RPMI8226 (cell line): ENCODE measurements around the gene TSC22D1.

ENCODE experiments used
- DNase-seq: peaks from one replicate; pipeline ENCODE4 v3.0.0-alpha.2; 2015

Gene TSC22D1

DNA sequence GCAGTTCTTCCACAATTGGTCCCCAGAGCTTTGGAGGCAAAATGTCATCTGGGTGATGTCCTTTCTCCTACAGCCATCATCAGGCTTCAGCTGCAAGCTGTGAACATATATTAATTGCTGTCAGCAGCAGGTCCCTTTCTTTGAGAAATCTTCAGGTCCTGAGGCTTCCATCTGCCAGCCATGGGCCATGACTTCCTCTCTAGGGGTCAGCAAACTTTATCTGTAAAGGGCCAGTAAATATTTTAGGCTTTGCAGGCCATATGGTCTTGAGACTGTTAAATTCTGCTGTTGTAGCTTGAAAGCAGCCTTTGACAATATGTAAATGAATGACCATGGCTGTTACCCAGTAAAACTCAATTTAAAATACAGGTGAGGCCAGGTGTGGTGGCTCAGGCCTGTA lies 175.4 kb downstream of the TSC22D1 start:
- DNase-seq, result no peak

DNA sequence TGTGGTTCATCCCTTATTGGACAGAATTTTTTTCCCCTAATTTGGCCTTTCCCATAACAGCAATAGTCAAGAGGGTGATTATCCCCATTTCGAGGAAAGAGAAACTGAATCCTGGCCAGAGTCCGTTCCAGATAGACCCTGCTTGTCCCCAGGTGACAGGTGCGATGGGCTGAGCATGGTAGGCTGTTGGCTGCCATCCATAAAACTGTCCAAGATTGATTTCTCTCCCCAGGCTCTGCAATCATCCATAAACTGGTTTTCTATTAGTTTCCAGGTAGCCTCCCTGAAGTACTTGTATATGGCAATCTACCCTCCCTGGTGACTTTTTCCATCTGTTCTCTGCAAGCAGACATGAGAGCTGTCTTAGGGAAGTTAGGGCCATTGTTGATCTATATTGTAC lies 177.1 kb downstream of the TSC22D1 start:
- DNase-seq, result peak; percentile 58

DNA sequence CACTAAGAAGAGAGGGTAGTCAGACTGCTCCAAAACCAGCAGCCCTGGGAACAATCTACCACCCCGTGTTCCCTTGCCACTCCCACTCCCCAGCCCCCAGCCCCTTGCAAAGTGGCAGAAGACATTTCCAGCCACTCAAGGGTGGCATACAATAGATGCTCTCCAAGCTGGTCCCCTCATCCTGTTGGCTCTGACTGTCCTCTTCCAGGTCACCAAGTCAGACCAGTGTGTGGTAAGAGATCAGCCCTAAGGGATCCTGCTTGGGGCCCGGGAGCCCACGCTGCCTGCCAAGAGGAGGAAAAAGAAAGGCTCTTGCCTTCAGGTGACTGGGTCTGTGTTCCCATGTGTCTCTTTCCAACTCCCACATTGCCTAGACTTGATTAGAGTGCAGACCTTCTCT lies 177.5 kb downstream of the TSC22D1 start:
- DNase-seq, result no peak

DNA sequence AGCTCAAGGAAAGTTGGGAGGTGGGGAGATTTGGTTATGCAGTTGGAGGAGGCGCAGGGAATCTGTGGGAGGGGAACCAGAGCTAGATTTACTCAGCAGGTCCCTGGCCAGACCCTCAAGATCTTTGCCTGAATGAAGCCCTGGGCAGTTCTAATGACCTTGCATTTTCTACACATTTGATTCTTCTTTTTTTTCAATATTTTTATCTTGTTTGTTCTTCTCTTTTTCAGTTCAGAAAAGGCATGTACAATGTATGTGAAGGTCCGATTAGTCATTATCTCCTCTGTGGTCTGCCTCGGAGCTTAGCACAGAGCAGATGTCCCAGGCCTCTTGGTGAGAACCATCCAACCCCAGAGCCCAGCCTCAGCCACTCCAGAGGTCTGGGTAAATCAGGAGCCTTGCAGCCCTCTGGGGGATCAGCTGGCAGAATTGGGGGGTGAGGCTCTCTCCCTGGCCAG lies 178.3 kb downstream of the TSC22D1 start:
- DNase-seq, result no peak

DNA sequence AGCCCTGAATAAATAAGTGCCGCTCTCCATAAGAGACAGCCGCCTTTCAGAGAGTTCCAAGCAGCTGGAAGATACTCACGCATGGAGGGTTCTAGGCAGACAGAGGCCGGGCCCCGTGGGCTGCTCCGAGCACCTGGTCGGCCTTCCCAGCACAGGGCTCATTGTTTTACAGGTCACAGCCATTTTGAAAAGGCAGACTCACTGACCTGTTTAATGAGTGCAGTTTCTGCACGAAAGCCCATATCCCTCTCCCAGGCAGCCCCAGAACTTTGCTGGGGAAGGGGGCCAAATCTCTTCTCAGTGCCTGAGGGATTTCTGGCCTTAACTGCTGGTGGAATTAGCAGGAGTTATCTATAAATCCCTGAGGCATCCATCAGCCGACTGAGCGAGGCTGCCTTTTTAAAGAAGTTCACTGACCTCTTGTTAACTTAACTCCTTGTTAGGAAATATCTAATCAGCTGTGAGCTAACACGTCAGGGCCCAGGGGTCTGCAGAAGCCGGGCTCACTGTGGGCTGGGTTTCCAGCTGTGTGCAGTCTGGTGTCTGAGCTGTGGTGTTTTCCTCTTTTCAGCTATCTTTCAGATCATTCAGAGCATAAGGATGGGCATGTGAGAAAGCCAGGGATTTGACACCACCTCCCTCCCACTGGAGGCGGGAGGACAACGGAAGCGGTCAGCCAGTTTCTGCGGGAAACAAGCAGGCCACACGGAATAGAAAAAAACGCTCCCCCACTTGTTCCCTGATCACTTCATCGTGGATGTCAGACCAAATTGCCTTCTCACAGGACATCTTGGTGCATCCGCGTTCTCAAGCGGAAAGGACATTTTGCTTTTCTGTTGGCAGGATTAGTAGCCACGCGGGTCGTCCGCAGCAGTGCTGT lies 179.2 kb downstream of the TSC22D1 start:
- DNase-seq, result no peak

DNA sequence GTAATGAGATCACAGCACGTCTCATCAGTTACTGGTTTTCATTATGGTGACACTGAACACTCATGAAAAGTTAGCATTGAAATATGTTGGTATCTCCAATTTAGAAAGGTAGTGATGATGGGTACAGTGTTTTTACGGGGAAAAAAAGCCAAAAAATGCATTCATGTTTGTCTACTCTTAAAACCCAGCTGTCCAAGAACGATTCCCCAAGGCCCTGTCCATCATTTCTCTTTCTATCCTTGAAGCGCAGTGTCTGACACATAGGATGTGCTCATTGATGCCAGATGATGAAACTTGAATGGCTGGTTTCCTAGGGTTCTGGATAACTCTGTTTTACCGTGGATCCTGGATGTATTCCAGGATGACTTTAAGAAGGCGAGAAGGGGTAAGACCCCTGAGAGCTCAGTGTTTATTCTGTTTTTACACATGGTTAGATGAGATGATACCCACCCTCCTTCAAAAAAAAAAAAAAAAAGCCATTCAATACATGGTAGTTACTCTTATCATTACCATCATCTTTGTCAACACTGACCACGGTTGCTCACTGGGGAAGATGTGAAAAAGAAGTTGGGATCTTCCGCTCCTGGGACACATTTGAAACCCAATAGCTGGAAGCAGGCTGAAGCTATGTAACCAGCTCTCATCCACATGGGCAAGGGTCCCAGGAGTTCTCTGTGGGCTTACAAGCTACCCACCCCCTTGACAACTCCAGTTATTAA lies 180.0 kb downstream of the TSC22D1 start:
- no peak for DNase-seq

DNA sequence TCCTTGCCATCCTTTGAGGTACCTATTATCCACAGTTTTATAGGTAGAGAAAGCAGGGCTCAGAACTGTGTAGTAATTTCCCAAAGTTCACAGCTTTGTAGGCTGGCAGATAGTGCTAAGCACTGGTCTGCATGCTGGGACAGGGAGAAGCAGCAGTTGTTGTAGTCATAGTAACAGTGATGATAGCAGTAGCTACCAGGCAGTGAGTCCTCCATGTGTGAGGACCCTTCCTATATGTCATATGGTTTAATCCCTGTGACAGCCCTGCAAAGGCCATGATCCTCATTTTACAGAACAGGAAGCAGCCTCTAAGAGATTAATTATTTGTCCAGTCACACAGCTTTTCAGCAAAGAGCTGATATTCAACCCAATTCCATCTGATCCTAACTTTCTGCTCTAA lies 181.5 kb downstream of the TSC22D1 start:
- no peak for DNase-seq

DNA sequence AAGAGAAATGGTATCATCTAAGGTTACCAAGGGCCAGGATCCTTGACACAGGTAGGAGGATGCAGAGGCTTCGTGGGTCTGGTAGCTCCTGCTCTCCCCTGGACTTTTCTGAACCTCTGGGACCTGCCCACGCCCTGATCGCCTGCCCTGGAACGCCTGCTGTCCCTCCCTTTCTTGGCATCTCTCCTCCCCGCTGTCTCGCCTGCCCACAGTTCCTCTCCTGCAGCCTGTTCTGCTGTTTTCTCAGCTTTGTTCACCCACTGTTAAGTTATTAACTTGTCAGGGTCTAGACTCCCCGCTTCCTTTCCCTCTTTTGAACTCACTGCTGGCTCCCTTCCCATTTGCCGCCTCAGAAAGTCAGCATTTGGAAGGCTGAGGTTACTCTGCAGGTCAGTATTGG lies 182.7 kb downstream of the TSC22D1 start:
- peak; percentile 52 for DNase-seq

DNA sequence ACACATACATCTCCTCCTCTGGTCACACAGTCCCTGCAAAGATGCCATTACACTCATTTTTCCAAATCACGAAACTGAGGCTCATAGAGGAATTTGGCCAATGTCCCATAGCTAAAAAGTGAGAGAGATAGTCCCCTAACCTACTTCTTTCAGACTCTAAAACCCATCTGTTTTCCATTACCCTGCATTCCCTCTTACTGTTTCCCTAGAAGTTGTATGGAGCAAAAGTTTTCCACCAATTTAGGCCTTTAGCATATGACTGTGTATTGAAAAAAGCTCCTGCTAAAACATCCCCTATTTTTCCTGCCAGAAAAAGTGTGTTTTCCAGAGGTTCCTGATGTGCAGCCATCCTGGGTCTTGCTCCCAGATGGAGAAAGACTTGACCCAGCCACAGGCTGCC lies 186.3 kb downstream of the TSC22D1 start:
- DNase-seq, result no peak

DNA sequence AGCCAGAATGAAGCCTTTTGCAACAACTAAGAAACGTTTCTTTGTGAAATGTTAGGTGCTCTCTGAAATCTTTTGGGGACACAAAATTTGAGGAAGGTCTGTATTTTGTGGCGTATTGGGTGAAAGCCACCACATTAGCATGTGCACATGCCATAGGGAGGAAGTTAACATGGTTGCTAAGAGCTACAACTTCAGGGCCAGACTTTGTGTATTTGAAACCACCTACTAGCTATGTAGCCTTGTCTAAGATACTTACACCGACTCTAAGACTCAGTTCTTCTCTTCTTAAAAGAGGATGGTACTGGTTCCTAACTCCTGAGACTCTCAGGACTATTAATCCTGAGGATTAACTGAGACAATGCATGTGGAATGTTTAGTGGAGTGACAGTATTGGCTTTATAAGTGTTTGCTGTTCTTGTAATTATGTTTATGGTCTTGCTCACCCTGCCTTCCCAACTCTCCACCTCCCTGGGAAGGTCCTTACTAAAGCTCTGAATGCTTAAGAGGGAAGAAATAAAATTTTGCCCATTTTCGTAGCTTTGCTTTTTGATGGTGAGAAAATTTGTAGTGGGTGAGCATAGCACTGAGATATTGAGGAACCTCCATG lies 187.0 kb downstream of the TSC22D1 start:
- DNase-seq, result no peak

DNA sequence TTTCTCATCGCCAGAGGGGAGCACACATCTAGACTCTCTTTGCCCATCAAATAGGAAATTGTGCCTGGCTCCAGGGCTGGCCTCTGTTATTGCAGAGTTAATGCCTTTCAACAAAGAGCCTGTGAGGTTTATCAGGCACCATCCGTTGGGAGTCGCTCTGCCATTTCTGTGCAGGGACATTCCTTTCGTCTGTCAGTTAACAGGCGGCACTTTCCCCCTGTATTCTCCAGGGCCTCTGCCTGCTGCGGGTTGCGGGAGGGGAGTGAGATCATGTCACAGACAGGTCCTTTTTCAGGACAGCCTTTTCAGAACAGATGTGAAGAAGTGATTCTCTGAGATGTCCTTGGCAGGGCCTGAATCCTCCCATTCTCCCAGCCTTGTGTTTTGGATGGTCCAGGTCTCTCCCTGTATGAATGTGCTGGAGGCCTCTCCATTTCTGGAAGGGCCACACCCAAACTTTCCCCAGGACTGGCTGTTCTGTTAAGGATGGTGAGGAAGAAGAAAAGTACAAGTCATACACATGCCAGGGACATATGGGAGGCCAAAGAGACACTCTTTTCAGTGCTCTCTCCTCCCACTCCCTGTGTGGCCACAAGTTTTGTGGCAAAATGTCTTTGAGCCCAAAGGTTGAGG lies 187.6 kb downstream of the TSC22D1 start:
- DNase-seq, result no peak

DNA sequence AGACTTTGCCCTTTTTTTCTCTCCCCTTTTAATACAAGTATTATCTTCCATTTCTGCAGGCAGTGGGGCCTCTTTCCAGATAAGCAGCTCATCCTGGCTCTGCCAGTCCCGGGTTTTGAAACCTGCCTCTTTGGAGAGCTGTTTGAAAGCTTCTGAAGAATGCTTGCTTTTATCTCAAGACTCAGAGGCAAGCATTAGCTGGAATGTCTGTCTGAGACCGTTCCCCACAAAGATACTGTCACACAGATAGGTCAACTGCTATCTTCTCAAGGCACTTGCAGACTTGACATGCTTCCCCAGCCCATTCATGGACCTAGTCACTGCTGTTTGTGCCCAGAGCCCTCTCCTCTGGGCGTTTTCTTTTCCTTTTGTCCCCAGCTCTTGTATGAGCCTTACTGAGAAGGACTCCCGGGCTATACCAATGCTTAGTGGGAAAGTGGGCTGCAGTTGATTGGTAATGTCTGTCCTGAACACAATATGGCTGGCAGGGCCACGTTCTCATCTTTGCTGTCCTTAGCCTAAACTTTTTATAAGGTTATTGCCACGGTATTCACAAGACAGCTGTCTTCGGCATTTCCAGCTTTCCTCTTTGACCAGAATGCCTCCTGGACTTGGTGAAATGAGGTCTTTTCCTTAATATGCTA lies 189.1 kb downstream of the TSC22D1 start:
- DNase-seq, result no peak

DNA sequence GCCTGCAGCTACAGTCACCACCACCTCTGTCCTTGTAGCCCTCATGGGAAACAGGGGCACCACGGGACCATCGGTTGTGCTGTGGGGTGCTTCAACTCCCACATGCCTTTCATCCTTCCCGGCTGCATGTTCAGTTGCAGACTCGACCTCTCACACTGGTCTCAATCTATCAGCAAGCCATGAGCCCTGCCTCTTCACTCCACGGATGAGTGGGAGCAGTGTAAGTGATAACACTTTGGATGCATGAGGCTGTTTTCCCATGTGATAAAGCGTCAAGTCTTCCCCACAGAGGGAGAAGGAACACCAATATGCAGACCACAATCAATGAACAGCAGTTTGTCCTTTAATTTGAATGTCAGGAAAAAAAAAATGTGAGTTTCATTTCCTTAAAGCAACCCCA lies 190.3 kb downstream of the TSC22D1 start:
- DNase-seq, result no peak

DNA sequence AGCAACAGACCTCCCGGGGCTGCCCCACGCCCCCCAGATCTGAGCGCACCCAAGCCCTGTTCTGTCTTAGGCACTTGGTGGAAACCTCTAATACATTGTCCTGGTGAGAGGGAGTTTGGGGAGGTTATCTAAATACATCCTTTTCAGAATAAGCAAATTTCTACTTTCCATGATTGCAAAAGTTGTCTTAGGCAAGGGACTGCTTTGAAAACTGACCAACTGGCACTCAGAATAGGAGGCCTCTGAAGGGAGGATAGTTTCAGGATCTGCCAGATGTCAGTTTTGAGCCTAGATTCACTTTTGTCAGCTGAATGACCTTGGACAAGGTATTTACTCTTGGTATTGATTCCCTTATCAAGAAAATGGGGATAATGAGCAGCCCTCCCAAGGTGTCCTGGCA lies 190.7 kb downstream of the TSC22D1 start:
- no peak for DNase-seq

DNA sequence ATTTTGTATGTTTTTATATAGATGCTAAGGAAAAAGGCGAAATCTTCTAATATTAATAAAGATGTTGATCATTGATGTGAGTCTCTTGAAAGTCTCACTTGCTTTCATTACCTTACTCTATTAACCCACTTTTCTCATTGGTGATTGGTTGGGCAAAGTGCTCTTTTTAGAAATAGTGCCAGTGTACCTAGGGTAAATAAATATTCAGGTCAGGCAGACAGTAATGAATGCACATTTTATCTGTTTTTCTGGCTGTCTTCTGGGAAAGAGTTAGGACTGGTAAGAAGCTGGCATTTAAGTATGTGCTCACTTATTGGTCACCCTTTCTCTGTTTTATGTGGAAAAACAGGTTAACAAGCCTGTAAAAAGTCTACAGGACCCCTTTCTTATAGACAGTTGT lies 191.4 kb downstream of the TSC22D1 start:
- DNase-seq, result no peak

DNA sequence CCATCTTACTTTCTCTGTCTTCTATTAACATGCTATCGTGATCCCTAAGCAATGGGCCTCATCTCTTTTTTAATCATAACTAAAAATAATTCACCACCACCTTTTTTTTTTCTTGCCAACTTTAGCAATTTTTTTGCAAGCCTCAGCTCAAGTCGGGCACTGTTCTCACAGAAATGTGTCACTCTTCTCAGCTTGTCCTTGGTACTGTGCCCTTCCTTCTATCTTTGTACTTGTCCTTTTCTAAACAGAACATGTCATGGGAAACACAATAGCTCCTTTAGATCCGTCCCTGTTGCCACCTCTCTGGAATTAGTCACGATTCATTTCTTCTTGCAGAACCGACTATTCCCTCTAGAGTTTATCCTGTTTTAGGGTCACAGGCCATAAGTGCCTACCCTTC lies 192.2 kb downstream of the TSC22D1 start:
- DNase-seq, result peak; percentile 53

DNA sequence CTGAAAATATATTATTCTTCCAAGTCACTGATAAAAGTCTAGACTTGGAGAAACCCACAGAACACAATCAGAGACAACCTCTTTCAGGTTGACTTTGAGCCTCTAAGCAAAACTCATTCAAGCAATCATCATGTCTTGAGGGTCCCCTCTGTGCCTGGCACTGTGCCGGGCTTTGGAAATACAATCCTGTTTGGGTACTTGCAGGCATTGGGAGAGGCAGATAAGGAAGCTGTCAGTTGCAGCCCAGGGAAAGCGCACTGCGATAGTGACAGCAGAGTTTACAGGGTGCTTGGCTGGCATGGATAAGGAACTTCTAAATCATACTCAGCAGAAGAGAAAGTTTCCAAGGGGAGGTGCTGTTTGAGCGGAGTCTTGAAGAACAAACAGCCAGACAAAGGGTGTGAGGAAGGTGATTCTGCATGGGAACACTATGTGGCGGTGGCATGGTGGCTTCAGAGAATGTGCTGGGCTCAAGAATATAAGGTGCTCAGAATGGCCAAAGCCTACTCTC lies 193.4 kb downstream of the TSC22D1 start:
- no peak for DNase-seq
